AG09319 (cell line): Measurements from ENCODE around the gene NOS1AP.
"Not testable (repeated sequence)": the region's sequence is repeated elsewhere in the genome, so short reads cannot be mapped to it uniquely, and the experiment has no call there.

ENCODE experiments used
- DNase-seq: peaks from one replicate; pipeline ENCODE4 v3.0.0-alpha.2; 2010; ENCODE audit warnings: low read depth; ENCODE audit errors: extremely low read depth
- TF ChIP-seq, protein P1 (sequence below): IDR thresholded peaks from 2 replicates; pipeline ENCODE4 v1.5.1; 2011; ENCODE audit warnings: low read depth, mild to moderate bottlenecking, inconsistent platforms, low read length, moderate library complexity

NOS1AP gene

DNA sequence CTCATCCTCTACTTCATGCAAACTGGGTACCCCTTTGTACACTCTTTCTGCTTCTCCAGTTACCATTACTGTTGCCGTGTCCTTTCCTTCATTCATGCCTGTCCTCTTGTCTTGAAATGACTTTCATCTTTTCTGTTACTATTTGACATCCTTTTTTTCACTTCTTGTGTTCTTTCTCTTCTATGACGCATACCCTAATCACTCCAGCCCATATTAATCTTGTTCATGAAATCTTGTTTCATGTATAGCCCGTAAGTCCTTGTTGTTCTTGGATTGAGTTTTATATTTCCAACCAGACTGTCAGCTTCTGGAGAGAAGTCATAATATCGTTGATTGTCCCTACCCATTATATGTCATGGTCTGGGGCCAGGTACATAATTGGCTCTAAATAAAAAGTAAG lies 126.1 kb downstream of the NOS1AP start:
- TF ChIP-seq, protein P1, sequence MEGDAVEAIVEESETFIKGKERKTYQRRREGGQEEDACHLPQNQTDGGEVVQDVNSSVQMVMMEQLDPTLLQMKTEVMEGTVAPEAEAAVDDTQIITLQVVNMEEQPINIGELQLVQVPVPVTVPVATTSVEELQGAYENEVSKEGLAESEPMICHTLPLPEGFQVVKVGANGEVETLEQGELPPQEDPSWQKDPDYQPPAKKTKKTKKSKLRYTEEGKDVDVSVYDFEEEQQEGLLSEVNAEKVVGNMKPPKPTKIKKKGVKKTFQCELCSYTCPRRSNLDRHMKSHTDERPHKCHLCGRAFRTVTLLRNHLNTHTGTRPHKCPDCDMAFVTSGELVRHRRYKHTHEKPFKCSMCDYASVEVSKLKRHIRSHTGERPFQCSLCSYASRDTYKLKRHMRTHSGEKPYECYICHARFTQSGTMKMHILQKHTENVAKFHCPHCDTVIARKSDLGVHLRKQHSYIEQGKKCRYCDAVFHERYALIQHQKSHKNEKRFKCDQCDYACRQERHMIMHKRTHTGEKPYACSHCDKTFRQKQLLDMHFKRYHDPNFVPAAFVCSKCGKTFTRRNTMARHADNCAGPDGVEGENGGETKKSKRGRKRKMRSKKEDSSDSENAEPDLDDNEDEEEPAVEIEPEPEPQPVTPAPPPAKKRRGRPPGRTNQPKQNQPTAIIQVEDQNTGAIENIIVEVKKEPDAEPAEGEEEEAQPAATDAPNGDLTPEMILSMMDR: no peak
- DNase-seq: no peak

DNA sequence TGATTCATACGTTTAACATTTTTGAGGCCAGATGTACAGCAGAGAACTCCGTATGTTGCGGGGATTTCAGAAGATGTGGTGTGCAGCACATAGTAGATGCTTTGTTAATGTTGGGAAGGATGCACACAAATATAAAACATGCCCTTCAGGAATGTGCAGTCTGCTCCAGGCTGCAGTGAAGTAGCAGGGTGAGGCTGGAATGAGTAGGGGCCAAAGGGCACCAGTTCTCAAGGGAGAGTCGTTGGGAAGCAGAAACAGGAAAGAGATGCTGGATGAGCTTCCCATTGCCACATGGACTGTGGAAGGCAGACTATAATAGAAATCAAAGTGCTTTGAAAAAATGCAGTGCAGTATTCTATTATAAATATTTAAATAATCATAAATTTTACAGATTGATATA lies 126.9 kb downstream of the NOS1AP start:
- no peak for DNase-seq
- TF ChIP-seq, protein P1: no peak

DNA sequence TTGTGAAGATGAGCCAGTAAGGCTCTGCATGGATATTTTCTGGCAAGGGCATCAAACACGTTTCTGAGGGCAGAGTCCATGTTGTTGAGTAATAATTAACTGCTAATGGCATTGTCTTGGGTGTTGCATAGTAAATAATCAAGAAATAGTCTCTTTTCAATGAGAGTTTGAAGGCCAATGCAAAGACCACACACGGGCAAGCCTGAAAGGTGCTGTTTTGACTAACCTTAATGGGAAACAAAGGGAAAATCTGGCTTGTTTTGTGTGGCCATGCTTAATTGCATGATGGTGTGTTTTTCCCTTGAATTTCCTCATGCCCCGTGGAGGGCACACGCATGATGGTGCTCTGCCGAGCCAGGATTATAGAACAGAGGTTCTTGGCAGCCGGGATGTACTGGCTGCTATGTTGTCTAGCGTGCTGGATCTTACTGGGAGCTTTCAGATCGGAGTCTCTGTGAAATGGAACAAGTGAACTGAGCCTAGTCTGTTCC lies 127.6 kb downstream of the NOS1AP start:
- DNase-seq: no peak
- TF ChIP-seq, protein P1: no peak

DNA sequence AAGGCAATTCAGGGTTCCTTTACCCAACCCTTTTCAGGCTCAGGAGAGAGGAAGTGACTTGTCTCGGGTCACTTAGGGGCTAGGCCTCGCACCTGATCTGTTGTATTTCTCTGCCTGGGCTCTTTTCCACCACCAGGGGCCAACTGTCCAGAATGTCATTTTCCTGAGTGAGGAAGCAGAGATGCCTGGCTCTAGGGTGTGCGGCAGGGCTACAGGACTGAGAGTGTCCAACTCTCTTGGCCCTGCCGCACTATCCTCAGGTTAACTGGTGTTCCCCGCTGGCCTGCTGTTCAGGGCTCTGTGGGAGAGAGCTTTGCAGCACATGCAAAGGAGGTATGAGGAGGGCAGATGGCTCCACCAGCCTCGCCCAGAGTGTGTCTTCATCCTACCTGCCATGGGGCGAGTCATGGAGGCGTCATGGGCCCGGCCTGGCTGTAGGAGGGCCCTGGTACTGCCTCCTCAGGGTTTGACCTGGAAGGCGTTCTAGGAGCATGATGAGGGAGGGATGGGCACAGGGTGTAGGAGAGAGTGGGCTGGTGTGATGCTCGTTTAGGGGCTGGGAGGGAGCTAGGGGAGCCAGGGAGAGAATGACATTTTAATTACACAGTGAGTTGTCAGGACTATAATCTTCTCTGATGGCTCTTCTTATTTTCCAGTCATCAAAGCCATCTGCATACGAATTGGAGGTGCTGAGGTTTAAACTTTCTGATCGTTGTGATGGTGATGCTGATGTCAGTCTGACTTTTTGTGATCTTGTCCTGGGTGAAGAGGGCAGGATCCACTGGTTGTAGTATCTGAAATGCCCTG lies 128.3 kb downstream of the NOS1AP start:
- DNase-seq: no peak
- TF ChIP-seq, protein P1: no peak

DNA sequence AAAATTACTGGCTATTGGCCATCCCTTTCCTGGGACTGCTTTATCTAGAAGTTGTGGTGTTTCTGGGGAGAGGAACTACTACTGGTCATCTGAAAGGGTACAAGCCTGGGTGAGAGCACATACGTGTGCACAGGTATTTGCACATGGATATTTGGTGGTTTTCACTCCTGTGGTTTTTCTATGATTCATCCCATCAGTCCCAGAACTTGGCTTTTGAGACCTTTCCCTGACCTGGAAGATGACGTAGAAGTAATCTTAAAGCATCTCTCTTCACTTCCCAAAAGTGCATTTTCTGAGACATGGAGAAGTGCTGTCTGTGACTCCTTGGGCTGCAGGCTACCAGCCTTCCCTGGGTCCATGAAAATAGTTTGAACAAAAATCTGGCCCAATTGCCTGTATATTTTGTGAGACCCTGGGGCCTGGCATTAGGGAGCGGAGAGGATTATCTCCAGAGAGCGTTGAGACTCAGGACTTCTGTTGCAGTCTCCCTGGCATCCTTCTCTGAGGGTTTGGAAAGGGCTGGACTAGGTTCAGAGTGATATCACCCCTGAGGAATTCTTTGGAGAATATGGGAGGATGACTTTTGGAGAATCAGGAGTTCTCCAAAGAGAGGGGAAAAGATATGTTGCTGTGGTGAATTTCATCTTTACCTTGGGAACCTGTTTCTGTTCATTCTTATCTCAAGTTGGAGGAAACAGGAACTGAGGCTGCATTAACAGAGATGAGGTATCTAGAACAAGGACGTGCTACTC lies 130.8 kb downstream of the NOS1AP start:
- no peak for DNase-seq
- TF ChIP-seq, protein P1: no peak

DNA sequence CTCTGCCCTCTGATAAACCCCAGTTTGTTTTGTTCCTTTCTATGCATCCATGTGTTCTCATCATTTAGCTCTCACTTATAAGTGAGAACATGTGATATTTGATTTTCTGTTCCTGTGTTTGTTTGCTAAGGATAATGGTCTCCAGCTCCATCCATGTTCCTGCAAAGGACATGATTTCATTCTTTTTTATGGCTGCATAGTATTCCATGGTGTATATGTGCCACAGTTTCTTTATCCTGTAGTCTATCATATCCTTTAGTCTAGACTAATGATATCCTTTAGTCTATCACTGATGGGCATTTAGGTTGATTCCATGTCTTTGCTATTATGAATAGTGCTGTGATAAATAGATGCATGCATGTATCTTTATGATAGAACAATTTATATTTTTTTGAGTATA lies 131.6 kb downstream of the NOS1AP start:
- not testable (repeated sequence) for DNase-seq

DNA sequence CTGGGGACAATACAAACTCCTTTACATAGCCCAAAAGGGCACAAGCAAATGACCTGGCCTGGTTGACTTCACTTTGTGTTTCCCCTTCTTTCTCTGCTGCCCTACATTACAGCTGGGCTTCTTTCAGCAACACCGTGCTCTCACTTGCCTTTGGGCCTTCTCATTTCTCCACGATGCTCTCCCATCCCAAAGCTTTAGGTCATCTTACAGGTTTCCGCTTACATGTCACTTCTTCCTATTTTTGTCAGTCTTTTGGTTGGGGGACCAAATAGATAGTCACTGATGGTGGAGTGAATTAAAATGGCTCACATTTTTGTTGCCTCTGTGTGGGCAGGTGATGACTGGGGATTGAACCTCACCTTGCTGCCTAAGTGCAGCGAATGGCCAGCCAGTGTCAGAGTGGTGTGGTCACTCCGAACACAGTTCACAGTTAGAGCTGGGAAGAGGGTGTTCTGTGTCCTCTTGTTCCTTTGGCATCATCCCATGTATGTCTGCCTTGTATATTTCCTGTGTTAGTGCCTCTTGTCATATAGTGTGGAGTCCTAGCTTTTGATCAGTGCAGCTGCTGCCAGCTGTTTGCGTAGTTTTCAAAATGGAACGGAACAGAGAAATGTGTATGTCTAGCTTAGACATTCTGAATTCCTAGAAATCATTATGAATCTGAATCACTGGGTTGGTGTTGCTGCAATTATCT lies 134.8 kb downstream of the NOS1AP start:
- TF ChIP-seq, protein P1: no peak
- no peak for DNase-seq
